HCT116 (cell line): ENCODE measurements around the gene KRTAP4-5. TPM values are rescaled to one million over a fixed set of nuclear protein-coding genes. Genes with fewer than 3 reads are reported as not detected.

Experiments
- ATAC-seq: fragments of 200-7000 bp; cut with Tn5 transposase; 2 replicates; pipeline ENCODE4 v1.9.1; 2020; ENCODE audit warnings: mild to moderate bottlenecking, moderate library complexity
- BruUV-seq: library from RNA; stranded (reverse); fragments of 400-500 nt; replicated peaks from 2 replicates; lab custom pipeline; 2021; lab: Mats Ljungman, UMichigan
- CTCF ChIA-PET: fragments of 300-600 bp; sonication (Branson Sonifier 250); formaldehyde crosslinking; loops from one replicate; lab custom pipeline; 2021; ENCODE audit warnings: antibody characterized with exemption; lab: Charles Lee
- POLR2A ChIA-PET: fragments of 300-600, 350-600 bp; sonication (Branson Sonifier 250); formaldehyde crosslinking; loops from one replicate; lab custom pipeline; 2021; ENCODE audit warnings: antibody characterized with exemption; lab: Charles Lee
- RAD21 ChIA-PET, 2 experiments: fragments of 300-600 bp; sonication (Branson Sonifier 250); formaldehyde crosslinking; loops; one replicate each; lab custom pipeline; 2023; ENCODE audit warnings: low total read pairs in 2 of 2; ENCODE audit not compliant: uncharacterized antibody in 2 of 2, unreplicated experiment in 2 of 2, low non-redundant PET in 1 of 2; lab: Charles Lee
- DNase-seq: peaks from one replicate; pipeline ENCODE4 v3.0.0-alpha.2; 2010; ENCODE audit warnings: low read depth, low spot score
- H2AFZ ChIP-seq: fragments of 200-600 bp; shearing (Covaris generic), sonication (generic); 2 replicates; pipeline ENCODE4 v1.6.1; 2017; ENCODE audit warnings: low read depth, mixed run types, mixed read lengths, antibody characterized with exemption, low read length; ENCODE audit not compliant: poor library complexity, severe bottlenecking
- H3K27ac ChIP-seq: 2 replicates; pipeline ENCODE4 v1.5.1; 2012; ENCODE audit warnings: low read depth, low read length
- H3K27me3 ChIP-seq: fragments of 200-600 bp; sonication (generic); 2 replicates; pipeline ENCODE4 v1.6.1; 2016; ENCODE audit warnings: mixed run types, low read length, mixed read lengths; ENCODE audit not compliant: insufficient read depth
- H3K36me3 ChIP-seq, 2 experiments: fragments of 200-500 bp in 1 of 2; fragments of 200-600 bp in 1 of 2; sonication (Bioruptor generic) in 1 of 2; sonication (generic) in 1 of 2; 2 replicates each; pipeline versions ENCODE4 v1.5.1 to v1.6.1; 2014 to 2016; ENCODE audit warnings: low read length in 2 of 2, inconsistent platforms in 1 of 2, mixed read lengths in 1 of 2, mixed run types in 1 of 2; ENCODE audit not compliant: insufficient read depth in 2 of 2, control insufficient read depth in 1 of 2
- H3K4me1 ChIP-seq, 2 experiments: fragments of 200-600 bp in 1 of 2; sonication (generic) in 1 of 2; 2 replicates each; pipeline versions ENCODE4 v1.5.1 to v1.6.1; 2012 to 2017; ENCODE audit warnings: low read length in 2 of 2, inconsistent platforms in 1 of 2, mild to moderate bottlenecking in 1 of 2, mixed read lengths in 1 of 2, mixed run types in 1 of 2, moderate library complexity in 1 of 2; ENCODE audit not compliant: insufficient read depth in 2 of 2, control insufficient read depth in 1 of 2
- H3K4me2 ChIP-seq: fragments of 200-600 bp; sonication (generic); 2 replicates; pipeline ENCODE4 v1.6.1; 2017; ENCODE audit warnings: mixed run types, low read length, mixed read lengths
- H3K4me3 ChIP-seq, 2 experiments: fragments of 200-600 bp in 1 of 2; sonication (generic) in 1 of 2; replicated peaks in 1 of 2; 2 replicates each; pipeline ENCODE4 v1.5.1; 2011 to 2016; ENCODE audit warnings: low read length in 2 of 2, control low read depth in 1 of 2, low read depth in 1 of 2, mild to moderate bottlenecking in 1 of 2, mixed read lengths in 1 of 2, mixed run types in 1 of 2
- H3K79me2 ChIP-seq: fragments of 200-600 bp; sonication (generic); 2 replicates; pipeline ENCODE4 v1.6.1; 2017; ENCODE audit warnings: mild to moderate bottlenecking, mixed run types, low read length, moderate library complexity, mixed read lengths; ENCODE audit not compliant: insufficient read depth
- H3K9ac ChIP-seq: fragments of 200-600 bp; sonication (generic); 2 replicates; pipeline ENCODE4 v1.6.1; 2016; ENCODE audit warnings: low read length, mixed read lengths
- H3K9me2 ChIP-seq: fragments of 200-600 bp; sonication (generic), shearing (Covaris generic); 2 replicates; pipeline ENCODE4 v1.6.1; 2017; ENCODE audit warnings: mixed run types, mild to moderate bottlenecking, moderate library complexity; ENCODE audit not compliant: insufficient read depth
- H3K9me3 ChIP-seq, 2 experiments: fragments of 200-500 bp in 1 of 2; fragments of 200-600 bp in 1 of 2; sonication (Bioruptor generic) in 1 of 2; sonication (generic) in 1 of 2; 2 replicates each; pipeline ENCODE4 v1.6.1; 2014 to 2017; ENCODE audit warnings: low read length in 2 of 2, mixed read lengths in 2 of 2, inconsistent platforms in 1 of 2, low read depth in 1 of 2, mild to moderate bottlenecking in 1 of 2, mixed run types in 1 of 2, moderate library complexity in 1 of 2; ENCODE audit not compliant: control insufficient read depth in 1 of 2, insufficient read depth in 1 of 2
- H4K20me1 ChIP-seq: fragments of 200-600 bp; sonication (generic), shearing (Covaris generic); 2 replicates; pipeline ENCODE4 v1.6.1; 2017; ENCODE audit warnings: mixed run types, mild to moderate bottlenecking, moderate library complexity; ENCODE audit not compliant: insufficient read depth
- CBX3 ChIP-seq: IDR thresholded peaks from 2 replicates; pipeline ENCODE4 v1.6.1; 2012; ENCODE audit warnings: low read depth
- EGR1 ChIP-seq: IDR thresholded peaks from 2 replicates; pipeline ENCODE4 v1.6.1; 2012; ENCODE audit warnings: low read depth
- ELF1 ChIP-seq: IDR thresholded peaks from 2 replicates; pipeline ENCODE4 v1.6.1; 2012; ENCODE audit warnings: low read depth, borderline replicate concordance
- EZH2 ChIP-seq: fragments of 200-600 bp; sonication (generic); IDR thresholded peaks from 2 replicates; pipeline ENCODE4 v1.6.1; 2017; ENCODE audit warnings: antibody characterized with exemption, mixed run types
- FOSL1 ChIP-seq: IDR thresholded peaks from 2 replicates; pipeline ENCODE4 v1.6.1; 2012; ENCODE audit warnings: low read depth
- JUND ChIP-seq: IDR thresholded peaks from 2 replicates; pipeline ENCODE4 v1.6.1; 2012
- POLR2A ChIP-seq: IDR thresholded peaks from 2 replicates; pipeline ENCODE4 v1.7.0; 2011; ENCODE audit warnings: borderline replicate concordance; ENCODE audit not compliant: insufficient read depth, insufficient read length; ENCODE audit errors: extremely low read depth
- POLR2AphosphoS5 ChIP-seq: IDR thresholded peaks from 2 replicates; pipeline ENCODE4 v1.6.1; 2011; ENCODE audit warnings: mild to moderate bottlenecking, low read depth, low read length, moderate library complexity
- RAD21 ChIP-seq: IDR thresholded peaks from 2 replicates; pipeline ENCODE4 v1.6.1; 2012; ENCODE audit warnings: low read depth, mild to moderate bottlenecking
- SP1 ChIP-seq: IDR thresholded peaks from 2 replicates; pipeline ENCODE4 v1.6.1; 2012; ENCODE audit warnings: low read depth
- TCF7L2 ChIP-seq: IDR thresholded peaks from 2 replicates; pipeline ENCODE4 v1.7.0; 2011; ENCODE audit warnings: borderline replicate concordance, inconsistent platforms; ENCODE audit not compliant: insufficient read depth, insufficient read length; ENCODE audit errors: extremely low read depth
- YY1 ChIP-seq: IDR thresholded peaks from 2 replicates; pipeline ENCODE4 v1.6.1; 2011; ENCODE audit warnings: low read length, low read depth, moderate library complexity, mild to moderate bottlenecking; ENCODE audit not compliant: insufficient replicate concordance; ENCODE audit errors: extremely low read depth
- intact Hi-C: fragments of 100-400 bp; cut with micrococcal nuclease; formaldehyde crosslinking; loops from 2 replicates; pipeline ENCODE4 v1.10.0; 2022
- total RNA-seq: library from RNA; stranded (reverse); gene quantifications from one replicate; pipeline ENCODE4 v1.2.1, GENCODE V29; 2021; ENCODE audit not compliant: unreplicated experiment
- TF ChIP-seq, protein P1 (sequence below): IDR thresholded peaks from 2 replicates; pipeline ENCODE4 v1.6.1; 2012; ENCODE audit warnings: low read depth
- TF ChIP-seq, protein P2 (sequence below): IDR thresholded peaks from 2 replicates; pipeline ENCODE4 v1.6.1; 2011; ENCODE audit warnings: mild to moderate bottlenecking, low read length, moderate library complexity; ENCODE audit not compliant: insufficient replicate concordance; ENCODE audit errors: extremely low read depth

KRTAP4-5 gene
- total RNA-seq, 1 experiment from 2014 or later, result not detected

DNA sequence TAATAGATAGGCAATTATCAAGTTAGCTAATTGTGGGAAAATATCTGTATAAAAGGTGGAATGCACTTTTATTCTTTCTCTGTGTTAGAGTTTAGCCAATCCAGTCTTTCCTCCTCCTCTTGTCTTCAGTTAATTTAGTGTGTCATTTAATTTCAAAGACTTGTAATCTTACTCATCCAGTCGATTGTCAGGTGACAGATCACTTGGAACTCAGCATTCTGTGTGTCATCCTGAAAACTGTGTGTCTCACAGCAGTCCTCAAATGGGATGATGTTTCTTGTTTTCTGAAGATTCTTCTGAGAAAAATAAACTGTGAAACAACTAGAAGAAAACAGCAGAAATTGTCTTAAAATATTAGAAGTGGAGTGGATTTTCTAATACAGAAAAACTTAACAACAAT is 35.4 kb upstream of the KRTAP4-5 start:
- H3K4me3 ChIP-seq, result no peak overlapping the region
- POLR2A ChIA-PET, result interaction anchor here (0.6 kb wide), 1 partner anchor 281 kb away, joined by 5 read pairs; no protein-coding TSS in a partner anchor
- no peak for DNase-seq
- H2AFZ ChIP-seq, result peak overlapping the region; percentile 24
- no TSS peak for BruUV-seq
- no peaks in the 10 kb centered on the region for H3K79me2 ChIP-seq
- no peak overlapping the region for H3K27ac ChIP-seq
- no peak for ATAC-seq
- CTCF ChIA-PET, result no interaction called here
- TF ChIP-seq EGR1 (no peak), EZH2 (no peak), ELF1 (no peak), JUND (no peak), RAD21 (no peak), POLR2AphosphoS5 (no peak), SP1 (no peak), YY1 (no peak), POLR2A (no peak), TCF7L2 (no peak), CBX3 (no peak), FOSL1 (no peak)
- TF ChIP-seq, protein P1, sequence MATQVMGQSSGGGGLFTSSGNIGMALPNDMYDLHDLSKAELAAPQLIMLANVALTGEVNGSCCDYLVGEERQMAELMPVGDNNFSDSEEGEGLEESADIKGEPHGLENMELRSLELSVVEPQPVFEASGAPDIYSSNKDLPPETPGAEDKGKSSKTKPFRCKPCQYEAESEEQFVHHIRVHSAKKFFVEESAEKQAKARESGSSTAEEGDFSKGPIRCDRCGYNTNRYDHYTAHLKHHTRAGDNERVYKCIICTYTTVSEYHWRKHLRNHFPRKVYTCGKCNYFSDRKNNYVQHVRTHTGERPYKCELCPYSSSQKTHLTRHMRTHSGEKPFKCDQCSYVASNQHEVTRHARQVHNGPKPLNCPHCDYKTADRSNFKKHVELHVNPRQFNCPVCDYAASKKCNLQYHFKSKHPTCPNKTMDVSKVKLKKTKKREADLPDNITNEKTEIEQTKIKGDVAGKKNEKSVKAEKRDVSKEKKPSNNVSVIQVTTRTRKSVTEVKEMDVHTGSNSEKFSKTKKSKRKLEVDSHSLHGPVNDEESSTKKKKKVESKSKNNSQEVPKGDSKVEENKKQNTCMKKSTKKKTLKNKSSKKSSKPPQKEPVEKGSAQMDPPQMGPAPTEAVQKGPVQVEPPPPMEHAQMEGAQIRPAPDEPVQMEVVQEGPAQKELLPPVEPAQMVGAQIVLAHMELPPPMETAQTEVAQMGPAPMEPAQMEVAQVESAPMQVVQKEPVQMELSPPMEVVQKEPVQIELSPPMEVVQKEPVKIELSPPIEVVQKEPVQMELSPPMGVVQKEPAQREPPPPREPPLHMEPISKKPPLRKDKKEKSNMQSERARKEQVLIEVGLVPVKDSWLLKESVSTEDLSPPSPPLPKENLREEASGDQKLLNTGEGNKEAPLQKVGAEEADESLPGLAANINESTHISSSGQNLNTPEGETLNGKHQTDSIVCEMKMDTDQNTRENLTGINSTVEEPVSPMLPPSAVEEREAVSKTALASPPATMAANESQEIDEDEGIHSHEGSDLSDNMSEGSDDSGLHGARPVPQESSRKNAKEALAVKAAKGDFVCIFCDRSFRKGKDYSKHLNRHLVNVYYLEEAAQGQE, result no peak
- TF ChIP-seq, protein P2, sequence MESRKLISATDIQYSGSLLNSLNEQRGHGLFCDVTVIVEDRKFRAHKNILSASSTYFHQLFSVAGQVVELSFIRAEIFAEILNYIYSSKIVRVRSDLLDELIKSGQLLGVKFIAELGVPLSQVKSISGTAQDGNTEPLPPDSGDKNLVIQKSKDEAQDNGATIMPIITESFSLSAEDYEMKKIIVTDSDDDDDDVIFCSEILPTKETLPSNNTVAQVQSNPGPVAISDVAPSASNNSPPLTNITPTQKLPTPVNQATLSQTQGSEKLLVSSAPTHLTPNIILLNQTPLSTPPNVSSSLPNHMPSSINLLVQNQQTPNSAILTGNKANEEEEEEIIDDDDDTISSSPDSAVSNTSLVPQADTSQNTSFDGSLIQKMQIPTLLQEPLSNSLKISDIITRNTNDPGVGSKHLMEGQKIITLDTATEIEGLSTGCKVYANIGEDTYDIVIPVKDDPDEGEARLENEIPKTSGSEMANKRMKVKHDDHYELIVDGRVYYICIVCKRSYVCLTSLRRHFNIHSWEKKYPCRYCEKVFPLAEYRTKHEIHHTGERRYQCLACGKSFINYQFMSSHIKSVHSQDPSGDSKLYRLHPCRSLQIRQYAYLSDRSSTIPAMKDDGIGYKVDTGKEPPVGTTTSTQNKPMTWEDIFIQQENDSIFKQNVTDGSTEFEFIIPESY, result no peak
- H3K4me1 ChIP-seq, result peaks cover 0 to 10% of the 10 kb centered on the region in 2 experiments; a peak in 1 of 4 replicates
- H3K36me3 ChIP-seq, result no peaks in the 10 kb centered on the region
- no peaks in the 10 kb centered on the region for H3K9me3 ChIP-seq
- RAD21 ChIA-PET, result no interaction called here
- no peak overlapping the region for H3K9ac ChIP-seq
- H3K9me2 ChIP-seq, result no peaks in the 10 kb centered on the region
- H3K4me2 ChIP-seq, result no peak overlapping the region
- intact Hi-C loops, result no loop called here
- no peaks in the 10 kb centered on the region for H3K27me3 ChIP-seq
- no peaks in the 10 kb centered on the region for H4K20me1 ChIP-seq
